Fibroblast of mammary gland (primary cell): ENCODE measurements around the gene CPLANE1.
"Not testable (repeated sequence)": the region's sequence is repeated elsewhere in the genome, so short reads cannot be mapped to it uniquely, and the experiment has no call there.

ENCODE experiments used
- DNase-seq: peaks from one replicate; pipeline ENCODE4 v3.0.0-alpha.2; 2010; ENCODE audit warnings: low read depth
- H3K4me3 ChIP-seq: 2 replicates; pipeline ENCODE4 v1.5.1; 2011; ENCODE audit warnings: low read depth, mild to moderate bottlenecking, low read length, moderate library complexity; ENCODE audit not compliant: control insufficient read depth
- CTCF ChIP-seq: conservative IDR thresholded peaks from 2 replicates; pipeline ENCODE4 v1.5.1; 2011; ENCODE audit warnings: low read depth, low read length, inconsistent platforms; ENCODE audit not compliant: control insufficient read depth, insufficient read depth

The CPLANE1 gene

GRCh38 chr5:37086466-37087173 is 162.6 kb downstream of the CPLANE1 start:
- no peak overlapping the region for H3K4me3 ChIP-seq
- DNase-seq: peak; percentile 65
- TF ChIP-seq CTCF: no peak

GRCh38 chr5:37086026-37086425 is 163.2 kb downstream of the CPLANE1 start:
- not testable (repeated sequence) for H3K4me3 ChIP-seq, DNase-seq

- DNase-seq, H3K4me3 ChIP-seq: not testable (repeated sequence)
Observed at GRCh38 chr5:37082977-37083376, 166.2 kb downstream of the CPLANE1 start.

GRCh38 chr5:37080697-37081096 is 168.5 kb downstream of the CPLANE1 start:
- DNase-seq: no peak
- TF ChIP-seq CTCF: no peak

GRCh38 chr5:37077146-37077545 is 172.0 kb downstream of the CPLANE1 start:
- H3K4me3 ChIP-seq: no peak overlapping the region
- TF ChIP-seq CTCF: no peak

More at GRCh38 chr5:37080697-37081096, 168.5 kb downstream of the CPLANE1 start:
- H3K4me3 ChIP-seq: no peak overlapping the region

GRCh38 chr5:37075399-37075950 is 173.7 kb downstream of the CPLANE1 start:
- no peak for DNase-seq
- H3K4me3 ChIP-seq: no peak overlapping the region

More at GRCh38 chr5:37077146-37077545, 172.0 kb downstream of the CPLANE1 start:
- DNase-seq: no peak

GRCh38 chr5:37071901-37072581 is 177.1 kb downstream of the CPLANE1 start:
- no peak for TF ChIP-seq CTCF
- peak; percentile 40 for DNase-seq
- H3K4me3 ChIP-seq: no peak overlapping the region

More at GRCh38 chr5:37075399-37075950, 173.7 kb downstream of the CPLANE1 start:
- no peak for TF ChIP-seq CTCF
